Measurements from ENCODE around the gene RAB4A. TPM values are rescaled to one million over a fixed set of nuclear protein-coding genes. Genes with fewer than 3 reads are reported as not detected.

RAB4A gene
- polyA plus RNA-seq, 3 donors = 22.3 to 34.8 (median 34.5) TPM

GRCh38 chr1:229258031-229258756 is 12.7 kb upstream of the RAB4A start:
- no peaks in the 10 kb centered on the region for H3K79me2 ChIP-seq (ENCODE audit: insufficient read depth, low read length)
- no peak overlapping the region for H3K27ac ChIP-seq (ENCODE audit: low read depth in 1 of 2, low read length in 2 of 2)
- H3K4me3 ChIP-seq (replicated peaks in 1 of 3; ENCODE audit: low read depth in 2 of 3, low read length in 3 of 3) = no peak overlapping the region
- Mint-ChIP-seq H3K36me3 (no peaks in the 10 kb centered on the region), H3K9me3 (peaks cover 0 to under 1% (median 0%) of the 10 kb centered on the region in 7 donors), H3K4me1 (peaks cover 19% of the 10 kb centered on the region), H3K27me3 (ENCODE audit: low read depth in 3 of 3) (peaks cover 2 to 6% (median 3%) of the 10 kb centered on the region in 3 donors), H3K27ac (peak overlapping the region in 2 of 7 donors; percentile 25 to 56), H3K4me3 (no peak overlapping the region)
- 0% methylated on average over 1 of the region's 4 CpGs for WGBS (ENCODE audit: insufficient coverage)
- peaks cover 12 to 17% of the 10 kb centered on the region in 2 donors for H3K4me1 ChIP-seq (ENCODE audit: control insufficient read depth in 1 of 2, insufficient read depth in 2 of 2, low read length in 2 of 2)
- TF ChIP-seq, protein P1, sequence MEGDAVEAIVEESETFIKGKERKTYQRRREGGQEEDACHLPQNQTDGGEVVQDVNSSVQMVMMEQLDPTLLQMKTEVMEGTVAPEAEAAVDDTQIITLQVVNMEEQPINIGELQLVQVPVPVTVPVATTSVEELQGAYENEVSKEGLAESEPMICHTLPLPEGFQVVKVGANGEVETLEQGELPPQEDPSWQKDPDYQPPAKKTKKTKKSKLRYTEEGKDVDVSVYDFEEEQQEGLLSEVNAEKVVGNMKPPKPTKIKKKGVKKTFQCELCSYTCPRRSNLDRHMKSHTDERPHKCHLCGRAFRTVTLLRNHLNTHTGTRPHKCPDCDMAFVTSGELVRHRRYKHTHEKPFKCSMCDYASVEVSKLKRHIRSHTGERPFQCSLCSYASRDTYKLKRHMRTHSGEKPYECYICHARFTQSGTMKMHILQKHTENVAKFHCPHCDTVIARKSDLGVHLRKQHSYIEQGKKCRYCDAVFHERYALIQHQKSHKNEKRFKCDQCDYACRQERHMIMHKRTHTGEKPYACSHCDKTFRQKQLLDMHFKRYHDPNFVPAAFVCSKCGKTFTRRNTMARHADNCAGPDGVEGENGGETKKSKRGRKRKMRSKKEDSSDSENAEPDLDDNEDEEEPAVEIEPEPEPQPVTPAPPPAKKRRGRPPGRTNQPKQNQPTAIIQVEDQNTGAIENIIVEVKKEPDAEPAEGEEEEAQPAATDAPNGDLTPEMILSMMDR (IDR thresholded peaks at IDR 0.05) = peak; percentile 85
- no peak overlapping the region for H3K9ac ChIP-seq (ENCODE audit: insufficient read depth, low read length, poor library complexity, severe bottlenecking)
- no peaks in the 10 kb centered on the region for H3K27me3 ChIP-seq (ENCODE audit: control insufficient read depth in 2 of 2, insufficient read depth in 2 of 2, low read length in 2 of 2)
- peak; percentile 50 to 67 (median 61) for DNase-seq
- no peaks in the 10 kb centered on the region for H4K20me1 ChIP-seq (ENCODE audit: insufficient read depth, low read length)
- no peaks in the 10 kb centered on the region for H3K36me3 ChIP-seq (replicated peaks in 1 of 2; ENCODE audit: control insufficient read depth in 1 of 2, insufficient read depth in 2 of 2, low read length in 2 of 2)
- H2AFZ ChIP-seq (ENCODE audit: insufficient read depth, low read depth, low read length, poor library complexity, severe bottlenecking) = peak overlapping the region; percentile 10
- intact Hi-C loops (cut with micrococcal nuclease) = loop anchor here (2.0 to 5.0 kb wide), 3 partner anchors 224 to 257 kb away; no protein-coding TSS in a partner anchor
- peak overlapping the region; percentile 18 for H3K4me2 ChIP-seq (replicated peaks; ENCODE audit: extremely low read depth, low read length, poor library complexity, severe bottlenecking)
- no peaks in the 10 kb centered on the region for H3K9me3 ChIP-seq (replicated peaks in 1 of 2; ENCODE audit: control insufficient read depth in 1 of 2, insufficient read depth in 1 of 2, low read length in 2 of 2)

GRCh38 chr1:229258757-229259060 is 12.2 kb upstream of the RAB4A start:
- intact Hi-C loops (cut with micrococcal nuclease) = loop anchor here (2.0 to 5.0 kb wide), 3 partner anchors 224 to 256 kb away; no protein-coding TSS in a partner anchor
- TF ChIP-seq, protein P1 (IDR thresholded peaks at IDR 0.05) = no peak
- H3K9me3 ChIP-seq (replicated peaks in 1 of 2; ENCODE audit: control insufficient read depth in 1 of 2, insufficient read depth in 1 of 2, low read length in 2 of 2) = no peaks in the 10 kb centered on the region
- peak overlapping the region; percentile 10 for H2AFZ ChIP-seq (ENCODE audit: insufficient read depth, low read depth, low read length, poor library complexity, severe bottlenecking)
- peaks cover 14% of the 10 kb centered on the region for H3K4me1 Mint-ChIP-seq
- H3K4me3 ChIP-seq (replicated peaks in 1 of 3; ENCODE audit: low read depth in 2 of 3, low read length in 3 of 3) = no peak overlapping the region
- H3K79me2 ChIP-seq (ENCODE audit: insufficient read depth, low read length) = no peaks in the 10 kb centered on the region
- peak overlapping the region in 2 of 7 donors; percentile 25 to 56 for H3K27ac Mint-ChIP-seq
- H3K36me3 Mint-ChIP-seq = no peaks in the 10 kb centered on the region
- peaks cover 2 to 6% (median 3%) of the 10 kb centered on the region in 3 donors for H3K27me3 Mint-ChIP-seq (ENCODE audit: low read depth in 3 of 3)
- no peak overlapping the region for H3K4me3 Mint-ChIP-seq
- WGBS (ENCODE audit: insufficient coverage) = 27% methylated on average over 3 of the region's 5 CpGs
- no peak overlapping the region for H3K27ac ChIP-seq (ENCODE audit: low read depth in 1 of 2, low read length in 2 of 2)
- no peaks in the 10 kb centered on the region for H3K36me3 ChIP-seq (replicated peaks in 1 of 2; ENCODE audit: control insufficient read depth in 1 of 2, insufficient read depth in 2 of 2, low read length in 2 of 2)
- H4K20me1 ChIP-seq (ENCODE audit: insufficient read depth, low read length) = no peaks in the 10 kb centered on the region
- H3K4me1 ChIP-seq (ENCODE audit: control insufficient read depth in 1 of 2, insufficient read depth in 2 of 2, low read length in 2 of 2) = peaks cover 8 to 12% of the 10 kb centered on the region in 2 donors
- DNase-seq = no peak
- no peaks in the 10 kb centered on the region for H3K9me3 Mint-ChIP-seq
- no peak overlapping the region for H3K4me2 ChIP-seq (replicated peaks; ENCODE audit: extremely low read depth, low read length, poor library complexity, severe bottlenecking)
- H3K27me3 ChIP-seq (ENCODE audit: control insufficient read depth in 2 of 2, insufficient read depth in 2 of 2, low read length in 2 of 2) = no peaks in the 10 kb centered on the region
- no peak overlapping the region for H3K9ac ChIP-seq (ENCODE audit: insufficient read depth, low read length, poor library complexity, severe bottlenecking)

Data from CD14-positive monocyte (primary cell).